GM12873 (cell line): Measurements from ENCODE around the gene CDC42EP2.

Experiments
- TF ChIP-seq, protein P1 (sequence below): IDR thresholded peaks from 2 replicates; pipeline ENCODE4 v1.5.1; 2012; ENCODE audit warnings: low read depth, mild to moderate bottlenecking, moderate library complexity, low read length, control low read depth; ENCODE audit not compliant: insufficient read depth; ENCODE audit errors: missing control alignments

CDC42EP2 gene

DNA sequence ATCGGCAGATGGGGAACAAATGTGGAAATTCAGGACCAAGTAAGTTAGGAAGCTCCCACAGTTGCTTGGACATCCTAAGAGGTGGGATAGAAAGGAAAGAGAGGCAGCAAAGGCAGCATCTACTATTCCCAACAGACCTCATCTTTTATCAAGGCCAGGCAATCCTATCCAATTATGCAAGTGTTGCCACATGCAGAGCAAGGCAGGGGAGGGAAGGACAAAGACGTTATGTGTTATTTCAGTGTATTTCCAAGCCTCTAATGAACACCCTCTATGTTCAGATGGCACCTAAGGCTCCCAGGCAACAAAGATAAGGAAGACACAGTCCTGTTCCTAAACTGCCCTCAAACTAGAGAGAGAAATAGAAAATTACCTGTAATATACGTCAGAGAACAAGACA lies 49.1 kb downstream of the CDC42EP2 start:
- TF ChIP-seq, protein P1, sequence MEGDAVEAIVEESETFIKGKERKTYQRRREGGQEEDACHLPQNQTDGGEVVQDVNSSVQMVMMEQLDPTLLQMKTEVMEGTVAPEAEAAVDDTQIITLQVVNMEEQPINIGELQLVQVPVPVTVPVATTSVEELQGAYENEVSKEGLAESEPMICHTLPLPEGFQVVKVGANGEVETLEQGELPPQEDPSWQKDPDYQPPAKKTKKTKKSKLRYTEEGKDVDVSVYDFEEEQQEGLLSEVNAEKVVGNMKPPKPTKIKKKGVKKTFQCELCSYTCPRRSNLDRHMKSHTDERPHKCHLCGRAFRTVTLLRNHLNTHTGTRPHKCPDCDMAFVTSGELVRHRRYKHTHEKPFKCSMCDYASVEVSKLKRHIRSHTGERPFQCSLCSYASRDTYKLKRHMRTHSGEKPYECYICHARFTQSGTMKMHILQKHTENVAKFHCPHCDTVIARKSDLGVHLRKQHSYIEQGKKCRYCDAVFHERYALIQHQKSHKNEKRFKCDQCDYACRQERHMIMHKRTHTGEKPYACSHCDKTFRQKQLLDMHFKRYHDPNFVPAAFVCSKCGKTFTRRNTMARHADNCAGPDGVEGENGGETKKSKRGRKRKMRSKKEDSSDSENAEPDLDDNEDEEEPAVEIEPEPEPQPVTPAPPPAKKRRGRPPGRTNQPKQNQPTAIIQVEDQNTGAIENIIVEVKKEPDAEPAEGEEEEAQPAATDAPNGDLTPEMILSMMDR = no peak

DNA sequence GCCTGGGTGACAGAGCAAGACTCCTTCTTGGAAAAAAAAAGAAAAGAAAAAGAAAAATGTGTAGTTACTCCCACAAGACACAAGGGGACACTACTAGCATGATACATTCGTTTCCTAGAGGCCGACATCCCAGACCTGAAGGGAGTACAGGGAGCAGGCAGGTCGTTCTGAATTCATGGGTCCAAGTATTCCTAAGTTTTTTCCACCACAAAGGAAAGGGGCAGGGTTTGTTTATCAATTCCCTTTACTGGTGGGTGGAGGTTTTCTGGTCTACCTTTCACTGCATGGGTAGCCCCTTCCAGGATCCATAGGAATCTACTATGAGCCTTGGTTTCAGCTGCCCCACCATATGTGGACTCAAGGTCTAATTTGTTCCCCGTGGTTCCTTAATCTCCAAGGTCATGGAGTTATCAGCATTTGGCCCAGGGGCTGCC lies 51.7 kb downstream of the CDC42EP2 start:
- TF ChIP-seq, protein P1 = peak; percentile 80

DNA sequence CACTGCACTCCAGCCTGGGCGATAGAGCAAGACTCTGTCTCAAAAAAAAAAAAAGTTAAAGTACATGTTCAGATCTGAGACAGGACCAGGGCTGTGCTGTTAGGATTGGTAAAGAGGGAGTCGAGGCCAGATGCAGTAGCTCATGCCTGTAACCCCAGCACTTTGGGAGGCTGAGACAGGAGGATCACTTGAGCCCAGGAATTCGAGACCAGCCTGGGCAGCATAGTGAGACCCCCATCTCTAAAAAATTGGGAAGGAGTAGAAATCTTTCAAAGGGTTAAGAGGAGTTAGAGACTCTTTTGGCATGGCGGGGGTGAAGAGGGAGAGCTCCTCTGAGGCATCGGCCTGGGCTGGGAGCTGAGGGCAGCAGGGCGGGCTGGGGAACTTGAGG lies 56.0 kb downstream of the CDC42EP2 start:
- TF ChIP-seq, protein P1 = no peak
